Gastroesophageal sphincter (tissue), 3 donors: ENCODE measurements around the gene PIM1.

Source experiments
- CTCF ChIP-seq, 4 experiments: fragments of 200-600 bp in 2 of 4; fragments of 450-650 bp in 2 of 4; sonication (generic) in 1 of 4; IDR thresholded peaks; one replicate each; pipeline ENCODE4 v1.5.1; 2017 to 2019; ENCODE audit warnings: antibody characterized with exemption in 4 of 4, mild to moderate bottlenecking in 2 of 4, moderate library complexity in 2 of 4
- POLR2AphosphoS5 ChIP-seq: sonication (generic); formaldehyde crosslinking; IDR thresholded peaks from one replicate; pipeline ENCODE4 v1.6.1; 2017; ENCODE audit warnings: antibody characterized with exemption

- TF ChIP-seq CTCF (IDR thresholded peaks at IDR 0.05) (no peak), POLR2AphosphoS5 (no peak)
Measured at GRCh38 chr6:37149745-37150144, 20.2 kb upstream of the PIM1 start.
